Stimulated activated CD8-positive, alpha-beta memory T cell treated with anti-CD3 and anti-CD28 coated beads, Interleukin-12 subunit alpha, Interleukin-12 subunit beta, amount 100 ng/mL, for 24 hours (primary cell): Measurements from ENCODE around the gene CNFN.

Experiments
- DNase-seq: peaks from one replicate; pipeline ENCODE4 v3.0.0-alpha.2; 2020; ENCODE audit errors: extremely low read depth

Gene CNFN

DNA sequence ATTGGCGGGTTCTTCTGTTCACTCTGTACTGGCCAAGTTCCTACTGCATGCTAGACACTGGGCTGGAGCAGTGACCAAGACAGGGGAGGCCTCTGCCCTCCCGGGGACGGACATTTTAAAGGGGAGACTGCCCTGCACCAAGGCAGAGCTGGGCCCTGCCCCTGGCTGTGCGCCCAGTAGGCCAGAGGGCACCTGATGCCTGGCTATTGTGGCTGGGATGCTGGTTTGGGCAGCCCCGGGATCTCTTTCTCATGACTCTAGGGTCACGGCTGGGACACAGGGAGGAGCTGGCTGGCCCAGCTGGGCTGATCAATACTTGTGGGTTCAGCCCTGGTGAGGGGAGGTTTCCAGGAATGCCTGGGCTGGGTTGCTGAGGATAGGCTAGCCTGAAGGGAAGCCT is 19.4 kb upstream of the CNFN start:
- no peak for DNase-seq

GRCh38 chr19:42407816-42408175 is 17.7 kb upstream of the CNFN start:
- no peak for DNase-seq

DNA sequence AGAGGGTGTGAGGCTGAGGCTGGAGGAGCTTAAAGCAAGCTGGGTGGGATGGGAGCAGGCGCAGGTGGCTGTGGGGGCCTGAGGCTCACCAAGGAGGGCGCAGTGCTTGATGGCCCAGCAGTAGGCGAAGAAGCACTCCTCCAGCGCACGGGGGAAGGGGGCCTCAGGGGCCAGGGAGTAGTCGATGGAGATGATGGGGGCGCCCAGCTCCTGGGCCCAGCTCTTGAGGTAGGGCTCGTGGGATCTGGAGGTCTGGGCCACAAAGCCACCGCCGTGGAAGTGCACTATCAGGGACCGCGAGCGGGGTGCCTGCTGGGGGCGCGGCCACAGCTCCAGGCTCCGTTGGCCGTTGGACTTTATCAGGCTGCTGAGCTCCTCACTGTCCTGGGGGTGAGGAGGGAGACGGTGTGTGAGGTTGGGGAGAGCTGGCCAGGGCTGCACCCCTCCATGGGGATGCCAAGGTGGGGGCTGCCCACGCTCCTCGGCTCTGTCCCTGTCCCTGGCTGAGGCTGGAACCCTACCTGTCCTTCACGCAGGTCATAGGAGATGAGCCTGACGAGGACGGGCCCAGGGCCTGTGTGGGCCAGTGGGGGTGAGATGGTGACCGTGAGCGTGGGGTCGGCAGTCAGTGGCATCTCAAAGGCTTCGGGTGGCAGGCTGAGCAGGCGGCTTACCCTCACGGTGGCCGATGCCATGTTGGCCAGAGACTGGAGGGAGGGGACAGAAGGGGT is 17.2 kb upstream of the CNFN start:
- no peak for DNase-seq

DNA sequence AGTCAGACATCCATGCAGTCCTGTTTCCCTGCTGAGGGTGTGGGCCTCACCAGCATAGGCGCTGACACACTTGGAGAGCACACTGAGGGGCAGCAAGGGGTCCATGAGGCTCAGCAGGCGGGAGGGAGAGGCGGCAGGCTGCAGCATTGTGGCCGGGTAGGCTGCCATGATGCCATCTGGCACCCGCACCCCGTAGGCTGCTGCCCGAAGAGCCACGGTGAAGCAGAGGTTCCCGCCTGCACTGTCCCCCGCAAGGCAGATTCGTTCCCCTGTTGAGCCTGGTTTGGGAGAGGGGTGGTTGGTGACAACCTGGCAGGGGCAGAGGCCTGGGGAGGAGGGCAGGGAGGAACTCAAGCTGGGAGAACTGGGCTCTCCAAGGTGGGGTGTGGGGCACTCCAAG is 16.0 kb upstream of the CNFN start:
- no peak for DNase-seq

DNA sequence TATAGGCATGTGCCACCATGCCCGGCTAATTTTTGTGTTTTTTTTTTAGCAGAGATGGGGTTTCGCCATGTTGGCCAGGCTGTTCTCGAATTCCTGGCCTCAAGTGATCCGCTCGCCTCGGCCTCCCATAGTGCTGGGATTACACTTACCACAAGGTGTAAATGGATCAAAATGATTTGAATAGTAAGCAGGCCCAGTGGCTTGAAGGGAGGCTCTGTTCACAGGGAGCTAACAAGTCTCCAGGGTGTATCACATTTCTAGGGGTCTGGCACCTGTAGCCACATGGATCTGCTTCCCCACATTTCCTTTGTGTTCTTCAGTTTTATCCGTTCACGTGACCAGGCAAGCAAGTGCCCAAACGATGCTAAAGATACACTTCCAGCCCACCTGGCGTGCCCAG is 13.5 kb upstream of the CNFN start:
- DNase-seq: no peak

DNA sequence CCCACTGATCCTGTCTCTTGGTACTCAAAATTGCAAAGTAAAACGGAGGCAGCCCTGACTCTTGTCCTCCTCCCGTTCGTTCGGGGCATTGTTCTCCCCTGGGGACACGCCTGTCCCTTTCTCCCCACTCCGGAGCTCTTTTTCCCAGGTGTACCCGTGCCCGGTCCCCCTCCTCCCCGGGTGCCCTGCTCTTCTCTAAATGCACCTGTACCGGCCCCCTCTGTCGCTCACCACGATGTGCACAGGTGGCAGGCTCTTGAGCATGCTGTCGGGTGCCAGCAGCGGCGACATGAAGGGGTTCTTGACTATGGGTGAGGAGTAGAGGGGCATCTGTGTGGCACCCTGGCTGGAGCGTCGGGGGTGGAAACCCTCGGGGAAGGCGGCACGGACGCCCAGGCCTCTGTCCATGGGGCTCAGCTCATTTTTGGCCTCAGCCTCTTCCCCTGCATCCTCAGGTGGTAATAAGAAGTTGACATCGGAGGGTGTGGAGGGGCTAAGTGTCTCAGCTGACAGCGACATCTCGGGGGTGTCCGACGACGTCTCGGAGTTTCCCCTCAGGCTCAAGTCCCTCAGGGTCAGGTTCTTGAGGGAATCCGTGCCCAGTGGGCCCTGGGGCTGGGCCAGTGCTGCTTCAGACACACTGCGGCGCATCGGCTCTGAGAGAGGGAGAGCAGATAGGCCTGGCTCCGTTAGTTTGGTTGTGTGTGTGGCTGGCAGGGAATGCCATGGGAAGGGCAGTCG is 12.4 kb upstream of the CNFN start:
- DNase-seq: no peak

GRCh38 chr19:42401365-42402303 is 11.5 kb upstream of the CNFN start:
- DNase-seq: no peak

GRCh38 chr19:42400404-42400803 is 10.3 kb upstream of the CNFN start:
- DNase-seq: no peak

GRCh38 chr19:42397263-42398166 is 7.4 kb upstream of the CNFN start:
- DNase-seq: no peak

DNA sequence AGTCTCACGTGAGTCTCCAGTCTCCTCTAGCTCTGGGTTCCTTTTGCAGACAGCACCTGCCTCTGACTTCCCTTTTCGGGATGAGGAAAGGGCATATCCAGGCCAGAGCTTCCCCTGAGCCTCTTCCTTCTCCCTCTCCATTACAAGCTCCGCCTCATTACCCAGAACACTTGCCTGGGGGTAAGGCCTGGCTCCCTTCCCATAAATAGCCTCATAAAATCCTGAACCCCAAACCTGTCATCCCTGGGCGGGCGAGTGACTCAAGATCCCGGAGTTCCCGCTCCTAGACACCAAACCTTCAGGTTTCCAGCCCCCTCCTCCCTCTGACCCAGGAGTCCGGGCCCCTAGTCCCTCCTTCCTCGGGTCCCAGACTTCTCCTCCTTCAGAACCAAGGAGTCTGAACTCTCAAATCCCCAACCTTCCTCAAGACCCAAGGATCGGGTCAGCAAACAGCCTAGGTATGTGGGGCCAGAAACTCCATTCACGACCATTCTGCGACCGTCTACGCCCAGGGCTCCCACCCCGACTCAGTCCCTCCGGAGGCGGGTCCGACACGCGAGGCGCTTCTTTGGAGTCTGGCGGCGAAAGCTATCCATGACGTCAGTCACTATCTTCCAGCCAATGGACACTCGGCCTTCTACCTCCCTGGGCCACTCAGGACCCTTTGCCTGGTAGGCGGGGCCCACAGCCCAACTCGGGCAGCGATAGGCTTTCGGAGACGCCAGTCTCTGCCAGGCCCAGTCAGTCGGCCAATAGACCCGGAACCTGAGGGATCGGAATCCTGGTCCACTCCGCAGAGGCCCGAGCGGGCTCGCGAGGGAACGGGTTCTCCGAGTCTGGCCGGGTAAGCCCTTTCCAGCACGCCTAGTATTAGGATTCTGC is 6.5 kb upstream of the CNFN start:
- DNase-seq: peak; percentile 84

DNA sequence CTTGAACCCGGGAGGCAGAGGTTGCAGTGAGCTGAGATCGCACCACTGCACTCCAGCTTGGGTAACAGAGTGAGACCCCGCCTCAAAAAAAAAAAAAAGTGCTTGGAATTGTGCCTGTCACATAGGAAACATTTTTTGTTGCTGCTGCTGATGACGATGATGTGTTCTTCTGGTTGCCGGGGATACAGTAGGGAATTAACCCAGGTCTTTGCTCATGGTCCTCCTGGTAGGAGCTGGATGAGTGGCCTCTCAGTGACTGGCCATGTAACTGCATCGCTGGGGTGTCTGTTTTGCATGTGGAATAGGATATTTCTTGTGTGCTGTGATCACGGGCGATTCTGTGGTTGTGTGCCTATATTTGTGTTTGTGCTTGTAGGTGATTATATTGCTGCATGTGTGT is 4.7 kb upstream of the CNFN start:
- no peak for DNase-seq

- DNase-seq: no peak
These were observed 2.1 kb upstream of the CNFN start for GRCh38 chr19:42392165-42392564.

DNA sequence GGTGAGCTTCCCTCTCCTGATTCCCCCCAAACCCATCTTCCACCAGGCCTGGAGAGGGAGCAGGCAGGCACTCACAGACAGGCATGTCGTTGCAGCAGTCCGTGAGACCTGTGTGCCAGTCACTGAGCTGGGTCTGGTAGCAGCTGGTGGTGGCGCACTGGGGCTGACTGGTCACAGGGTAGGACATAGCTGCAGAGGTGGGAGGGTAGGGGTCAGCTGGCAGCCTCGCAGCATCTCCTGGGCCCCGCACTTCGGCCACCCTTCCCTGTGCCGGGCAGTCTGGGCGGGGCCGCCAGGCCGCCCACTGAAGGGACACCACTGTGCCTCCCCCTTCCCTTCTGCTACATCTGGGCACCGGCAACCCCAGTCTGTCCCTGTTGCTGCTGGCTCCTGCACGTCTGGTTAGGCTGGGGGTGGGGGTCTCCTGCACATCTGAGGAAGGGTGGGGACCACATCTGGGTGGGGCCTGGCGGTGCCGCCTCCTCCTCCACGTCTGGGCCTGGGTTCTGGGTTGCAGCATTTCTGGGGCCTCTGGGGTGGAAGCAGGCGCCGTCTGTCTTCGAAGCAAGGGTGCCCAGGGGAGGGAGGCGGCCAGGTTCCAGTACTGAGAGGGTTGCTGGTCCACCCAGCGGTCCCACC is 1.1 kb downstream of the CNFN start:
- no peak for DNase-seq

DNA sequence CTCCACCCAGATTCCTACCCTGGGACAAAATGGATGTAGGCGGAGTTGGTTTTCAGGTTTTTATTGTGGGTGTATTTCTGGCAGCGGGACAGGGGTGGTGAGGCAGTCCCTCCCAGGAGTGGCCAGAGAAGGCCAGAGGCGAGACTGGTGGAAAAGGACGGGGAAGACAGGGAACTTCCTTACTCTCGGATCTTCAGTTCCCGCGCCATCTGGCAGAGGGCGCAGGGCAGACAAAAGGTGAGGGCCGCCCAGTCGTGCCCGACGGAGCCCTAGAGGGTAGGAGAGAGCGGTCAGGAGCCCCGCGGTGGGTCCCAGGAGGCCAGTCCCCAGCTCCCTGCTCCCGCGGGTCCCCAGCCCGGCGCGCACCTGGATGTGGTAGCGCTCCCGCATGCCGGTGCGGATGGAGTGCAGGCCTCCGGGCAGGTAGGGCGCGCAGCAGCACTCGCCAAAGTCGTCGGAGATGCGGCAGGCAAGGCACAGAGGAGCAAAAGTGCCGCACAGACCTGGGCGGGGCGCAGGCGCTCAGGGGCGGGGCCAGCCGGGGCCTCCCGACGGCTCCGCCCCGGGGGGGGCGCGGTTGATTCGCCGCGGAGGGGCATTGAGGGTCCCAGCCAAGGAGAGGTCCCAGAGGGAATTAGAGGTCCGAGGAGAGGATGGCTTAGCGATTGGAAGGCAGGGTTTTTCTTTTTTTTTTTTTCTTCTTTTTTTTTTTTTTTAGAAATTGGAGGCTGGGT is 3.0 kb downstream of the CNFN start:
- peak; percentile 41 for DNase-seq

DNA sequence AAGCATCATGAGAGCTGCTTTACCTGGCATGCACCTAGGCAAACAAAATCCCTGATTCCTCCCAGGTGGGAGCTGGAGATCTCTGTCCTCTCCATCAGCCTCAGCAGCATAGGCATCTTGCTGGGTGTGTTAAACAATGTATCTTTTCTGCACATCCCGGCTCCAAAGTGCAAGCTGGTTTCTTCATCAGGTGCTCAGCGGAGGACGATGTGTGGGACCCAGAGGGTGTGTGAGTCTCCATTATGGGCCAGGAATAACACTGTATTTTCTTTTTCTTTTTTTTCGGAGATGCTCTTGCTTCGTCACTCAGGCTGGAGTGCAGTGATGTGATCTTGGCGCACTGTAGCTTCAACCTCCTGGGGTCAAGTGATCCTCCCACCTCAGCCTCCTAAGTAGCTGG is 9.9 kb downstream of the CNFN start:
- DNase-seq: no peak

DNA sequence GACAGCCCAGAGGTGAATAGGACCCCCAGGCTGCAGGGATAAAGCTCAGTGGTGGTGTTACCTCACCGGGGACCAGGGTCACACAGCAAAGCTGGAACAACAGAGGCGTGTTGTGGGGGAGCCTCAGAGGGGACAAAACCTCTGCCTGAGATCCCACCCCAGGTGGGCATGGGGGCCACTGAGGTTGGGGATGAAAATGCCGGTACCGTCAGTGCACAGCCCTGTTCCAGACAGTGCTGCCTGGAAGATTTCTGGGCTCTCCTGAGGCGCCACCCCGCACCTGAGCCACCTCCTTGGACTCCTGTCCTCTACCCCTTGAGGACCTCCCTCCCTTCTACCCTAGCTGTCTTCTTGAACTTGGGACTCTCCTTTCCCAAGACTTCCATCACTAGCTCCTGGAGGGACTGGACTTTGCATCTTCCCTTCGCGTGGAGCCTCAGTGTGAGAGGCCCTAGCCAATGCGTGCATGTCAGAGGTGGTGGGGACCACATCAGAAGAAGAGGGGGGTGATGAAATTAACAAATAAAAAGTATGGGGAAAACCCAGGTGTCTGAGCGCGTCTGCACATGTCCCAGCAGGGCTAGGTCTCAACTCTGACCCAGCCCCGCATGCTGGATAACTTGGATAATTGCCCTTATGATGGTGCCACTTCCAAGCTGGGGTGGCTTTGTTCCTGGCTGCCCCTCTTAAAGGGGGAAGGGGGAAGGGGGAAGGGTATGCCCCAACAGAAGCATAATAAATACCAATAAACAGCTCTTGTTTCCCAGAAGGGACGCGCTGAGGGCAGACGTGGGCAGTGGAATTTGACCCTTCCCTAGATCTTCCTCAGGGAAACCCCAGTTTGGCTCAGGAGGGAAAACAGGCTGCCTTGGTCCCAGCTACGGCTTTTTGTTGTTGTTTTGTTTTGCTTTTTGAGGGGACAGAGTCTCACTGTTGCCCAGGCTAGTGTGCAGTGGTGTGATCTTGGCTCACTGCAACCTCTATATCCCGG is 11.6 kb downstream of the CNFN start:
- no peak for DNase-seq

DNA sequence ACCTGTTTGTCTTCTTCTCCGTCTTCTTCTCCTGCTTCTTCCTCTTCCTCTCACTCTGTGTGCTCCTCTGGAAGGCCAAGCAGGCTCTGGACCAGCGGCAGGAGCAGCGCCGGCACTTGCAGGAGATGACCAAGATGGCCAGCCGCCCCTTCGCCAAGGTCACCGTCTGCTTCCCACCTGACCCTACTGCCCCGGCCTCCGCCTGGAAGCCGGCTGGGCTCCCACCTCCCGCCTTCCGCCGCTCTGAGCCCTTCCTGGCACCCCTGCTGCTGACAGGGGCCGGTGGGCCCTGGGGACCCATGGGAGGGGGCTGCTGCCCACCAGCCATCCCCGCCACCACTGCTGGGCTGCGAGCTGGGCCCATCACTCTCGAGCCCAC is 13.9 kb downstream of the CNFN start:
- no peak for DNase-seq
